Stimulated activated CD8-positive, alpha-beta memory T cell treated with anti-CD3 and anti-CD28 coated beads, Interleukin-2, amount 100 ng/mL, for 48 hours (primary cell): ENCODE results near the gene TUBB3.
"Not testable (repeated sequence)": the region's sequence is repeated elsewhere in the genome, so short reads cannot be mapped to it uniquely, and the experiment has no call there.

Experiments
- DNase-seq, 2 donors: peaks; one replicate each; pipeline ENCODE4 v3.0.0-alpha.2; 2020; ENCODE audit warnings: low read depth in 2 of 2

The TUBB3 gene

GRCh38 chr16:89922884-89923639, at the start of gene TUBB3:
Gene TUBB3 (plus strand): TSS chr16:89923342. CDS start chr16:89923402, 60 bp downstream.
- no peak for DNase-seq

DNA sequence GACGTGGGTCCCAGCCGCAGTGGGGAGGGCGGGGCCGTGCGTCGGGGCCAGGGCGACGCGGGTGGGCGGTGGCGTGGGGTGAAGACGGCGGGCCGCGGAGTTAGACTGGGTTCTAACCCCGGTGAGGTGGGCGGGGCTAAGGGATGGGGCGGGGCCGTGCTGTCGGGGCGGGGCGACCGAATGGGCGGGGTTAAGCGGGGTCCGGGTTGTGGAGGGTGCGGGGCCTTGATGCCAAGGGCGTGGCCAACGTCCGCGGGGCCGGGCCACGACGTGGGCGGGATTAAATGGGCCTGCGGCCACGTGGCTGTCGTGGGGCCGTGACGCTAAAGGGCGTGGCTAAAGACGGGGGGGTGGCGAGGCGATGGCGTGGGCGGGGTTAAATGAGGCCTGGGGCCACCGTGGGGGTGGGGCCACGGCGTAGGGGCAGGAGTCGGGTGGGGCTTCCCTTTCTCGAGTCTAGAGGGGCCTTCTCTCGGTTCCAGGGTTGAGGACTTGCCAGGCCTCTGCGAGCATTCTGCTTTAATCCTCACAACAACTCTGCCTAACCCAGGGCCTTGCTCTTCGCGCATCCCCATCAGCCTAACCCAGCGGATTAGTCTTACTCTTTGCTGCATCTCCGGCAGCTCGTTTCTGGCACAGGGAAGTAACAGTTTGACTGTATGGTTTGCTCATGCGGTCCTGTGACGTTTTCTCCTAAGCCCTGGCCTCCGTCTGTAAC, 49.0 kb upstream of the TUBB3 start:
- peak; percentile 93 to 96 for DNase-seq

GRCh38 chr16:89879123-89879522, 44.0 kb upstream of the TUBB3 start:
- DNase-seq = not testable (repeated sequence)

GRCh38 chr16:89880477-89881367, 42.4 kb upstream of the TUBB3 start:
- DNase-seq = no peak

- DNase-seq = no peak
Observed at GRCh38 chr16:89881368-89881730, 41.8 kb upstream of the TUBB3 start.

DNA sequence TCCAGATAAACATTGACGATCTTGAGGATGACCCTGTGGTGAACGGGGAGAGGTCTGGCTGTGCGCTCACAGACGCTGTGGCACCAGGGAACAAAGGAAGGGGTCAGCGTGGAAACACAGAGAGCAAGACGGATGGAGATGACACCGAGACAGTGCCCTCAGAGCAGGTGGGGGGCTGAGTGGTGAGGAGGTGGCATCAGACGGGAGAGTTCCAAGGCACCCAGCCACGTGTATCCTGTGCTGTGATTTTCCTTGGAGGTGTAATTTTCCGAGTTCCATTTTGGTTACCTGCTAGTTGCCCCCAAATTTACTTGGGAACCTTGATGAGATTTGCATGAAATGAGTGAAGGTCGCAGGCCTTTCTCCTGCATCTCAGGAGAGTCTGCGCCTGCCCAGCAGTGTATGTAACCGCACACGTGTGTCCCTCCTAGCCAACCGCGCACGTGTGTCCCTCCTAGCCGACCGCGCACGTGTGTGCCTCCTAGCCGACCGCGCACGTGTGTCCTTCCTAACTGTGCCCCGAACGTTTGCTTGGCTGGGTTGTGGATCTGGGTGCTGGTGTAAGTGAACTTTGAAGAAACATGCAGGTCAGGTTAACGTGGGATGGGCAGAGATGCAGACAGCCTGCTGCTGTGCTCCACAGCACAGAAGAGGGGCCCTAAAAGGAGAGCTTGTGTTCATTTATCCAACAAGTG, 39.6 kb upstream of the TUBB3 start:
- no peak for DNase-seq

DNA sequence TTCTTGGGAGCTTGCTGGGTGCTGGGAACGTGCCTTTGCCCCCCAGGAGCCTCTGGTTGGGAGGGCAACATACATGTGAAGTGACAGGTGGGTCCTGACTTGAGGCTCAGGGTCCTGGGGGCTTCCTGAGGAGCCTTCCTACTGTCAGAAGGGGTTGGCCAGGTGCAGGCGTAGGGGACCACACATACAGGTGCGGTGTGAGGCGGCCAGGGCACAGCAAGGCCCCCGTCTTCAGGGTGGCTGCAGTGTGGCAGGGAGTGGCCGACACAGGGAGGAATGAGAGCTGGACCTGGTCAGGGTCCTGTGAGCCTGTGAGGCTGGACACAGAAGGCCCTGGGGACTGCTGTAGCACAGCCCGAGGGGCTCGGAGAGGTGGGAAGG, 39.1 kb upstream of the TUBB3 start:
- DNase-seq = no peak

DNA sequence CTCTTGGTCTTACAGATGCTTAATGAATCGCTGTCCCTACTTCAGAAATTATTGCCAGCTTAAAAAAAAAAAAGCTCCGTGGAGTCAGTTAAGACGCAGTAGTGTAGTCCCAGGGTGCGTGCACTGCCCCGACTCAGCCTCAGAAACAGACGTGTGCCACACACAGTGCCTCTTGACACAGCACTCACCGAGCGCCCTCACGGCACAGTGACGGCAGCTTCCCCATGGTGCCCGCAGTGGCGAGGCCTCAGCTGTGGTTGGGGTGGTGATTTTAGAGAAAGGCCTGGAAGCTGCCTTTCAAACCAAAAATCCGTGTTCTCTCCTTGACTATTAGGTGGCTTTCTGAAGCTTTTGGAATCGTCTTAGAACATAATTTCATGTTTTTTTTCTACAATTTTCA, 35.9 kb upstream of the TUBB3 start:
- no peak for DNase-seq

GRCh38 chr16:89890200-89890599, 32.9 kb upstream of the TUBB3 start:
- DNase-seq = peak in 1 of 2 donors; percentile 24

DNA sequence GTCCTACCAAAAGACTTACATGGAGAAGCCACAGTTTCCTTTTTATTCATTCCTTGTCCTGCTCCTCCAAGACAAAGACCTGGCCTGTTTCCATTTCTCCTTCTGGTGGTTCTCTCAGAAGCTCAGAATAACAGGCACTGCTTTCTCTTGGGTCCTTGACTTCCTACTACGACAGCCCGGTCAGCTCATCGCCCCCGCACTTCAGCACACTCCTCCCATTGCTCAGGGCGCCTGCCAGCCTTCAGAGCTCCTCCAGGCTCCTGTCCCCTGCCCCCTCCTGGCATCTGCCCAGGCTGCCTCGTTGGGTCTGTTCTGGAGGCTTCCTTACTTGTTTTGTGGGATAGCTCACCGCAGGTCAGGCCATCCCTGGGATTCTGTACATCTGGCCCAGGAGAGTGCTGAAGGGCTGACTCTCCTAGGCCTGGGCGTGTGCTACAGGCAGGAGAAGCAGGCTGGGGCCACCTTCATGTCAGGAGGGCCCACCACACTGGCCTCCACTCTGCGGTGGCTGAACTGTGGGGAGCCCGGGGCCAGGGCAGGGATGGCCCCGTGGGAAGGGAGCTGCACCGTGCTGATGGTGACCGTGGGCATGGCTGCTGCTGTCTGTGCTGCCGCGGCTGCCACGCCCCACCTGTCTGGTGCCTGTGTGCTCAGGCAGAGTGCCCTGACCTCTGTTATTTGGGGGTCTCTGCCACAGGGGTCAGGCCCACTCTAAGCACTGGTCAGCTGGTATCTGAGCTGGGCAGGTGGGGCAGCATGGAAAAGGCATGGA, 32.1 kb upstream of the TUBB3 start:
- no peak for DNase-seq

DNA sequence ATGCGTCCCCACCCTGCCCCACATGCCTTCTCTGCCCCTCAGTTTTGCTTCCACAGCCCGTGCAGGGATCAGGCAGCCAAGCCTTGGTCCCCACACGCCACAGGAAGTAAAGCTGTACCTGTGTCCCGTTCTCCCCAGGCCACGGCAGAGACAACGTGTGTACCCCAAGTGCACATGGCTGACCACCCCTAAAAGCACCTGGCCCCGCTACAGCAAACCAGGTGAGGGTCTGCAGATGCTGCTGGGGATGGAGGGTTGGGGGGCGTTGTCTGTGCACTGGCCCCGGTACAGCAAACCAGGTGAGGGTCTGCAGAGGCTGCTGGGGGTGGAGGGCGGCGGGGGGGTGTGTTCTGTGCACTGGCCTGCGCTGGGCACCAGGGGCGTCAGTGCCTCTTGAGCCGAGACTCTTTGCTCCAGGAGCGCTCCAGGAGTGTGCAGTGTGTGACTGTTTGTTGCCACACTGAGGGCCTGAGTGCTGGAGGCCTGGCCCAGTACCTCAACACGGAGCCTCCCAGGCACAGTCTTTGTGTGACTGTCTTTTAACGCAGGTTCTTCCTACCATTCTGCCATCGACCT, 31.0 kb upstream of the TUBB3 start:
- no peak for DNase-seq

DNA sequence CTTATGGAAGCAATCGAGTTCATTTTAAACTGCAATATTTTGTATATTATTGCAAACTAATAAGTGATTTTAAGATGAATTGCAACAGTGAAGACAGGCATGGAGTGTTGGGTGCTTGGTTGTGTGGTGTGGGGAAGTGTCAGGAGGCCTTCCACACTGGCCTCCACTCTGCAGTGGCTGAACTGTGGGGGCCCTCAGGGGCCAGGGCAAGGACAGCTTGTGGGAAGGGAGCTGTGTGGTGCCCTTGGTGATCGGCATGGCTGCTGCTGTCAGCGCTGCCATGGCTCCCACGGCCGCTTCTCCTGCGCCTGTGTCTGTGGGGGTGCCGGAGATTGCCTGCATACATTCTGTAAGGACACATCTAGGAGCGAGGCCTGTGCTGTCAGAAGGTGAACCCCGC, 30.5 kb upstream of the TUBB3 start:
- no peak for DNase-seq

- DNase-seq = no peak
Observed at GRCh38 chr16:89893642-89894548, 29.2 kb upstream of the TUBB3 start.

- DNase-seq = no peak
Observed at GRCh38 chr16:89895482-89896250, 27.5 kb upstream of the TUBB3 start.

- no peak for DNase-seq
Observed at GRCh38 chr16:89897204-89897603, 25.9 kb upstream of the TUBB3 start.

GRCh38 chr16:89898201-89898967, 24.8 kb upstream of the TUBB3 start:
- no peak for DNase-seq

- no peak for DNase-seq
Observed at GRCh38 chr16:89899879-89900481, 23.2 kb upstream of the TUBB3 start.

DNA sequence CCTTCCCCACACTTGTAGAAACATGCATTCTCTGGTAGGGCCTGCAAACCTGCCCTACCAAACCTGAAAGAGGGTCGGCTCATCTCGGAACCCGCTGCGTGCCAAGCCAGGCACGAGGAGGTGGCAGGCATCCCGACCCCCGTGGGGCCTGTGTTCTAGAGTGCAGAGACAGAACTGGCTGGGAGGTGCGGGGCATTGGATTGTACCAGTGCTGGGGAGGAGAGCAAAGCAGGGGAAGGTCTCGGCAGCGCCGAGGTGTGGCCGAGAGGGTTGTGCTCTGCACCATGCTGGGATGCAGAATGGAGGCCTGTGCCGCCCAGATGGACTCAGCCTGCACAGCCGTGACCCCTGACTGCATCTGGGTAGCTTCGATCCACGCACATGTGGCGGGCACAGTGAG, 22.3 kb upstream of the TUBB3 start:
- DNase-seq = no peak
